ENCODE measurements around the gene FDX2. TPM values are rescaled to one million over a fixed set of nuclear protein-coding genes. Genes with fewer than 3 reads are reported as not detected.

The FDX2 gene
- total and polyA plus RNA-seq, 2 of the 8 experiments (the other 6 are each of a cell fraction or from before 2014, with no cell fraction given): 27.0 to 64.4 TPM

GRCh38 chr19:10277795-10278589, 37.8 kb downstream of the FDX2 start:
- DNase-seq (ENCODE audit: low read depth in 1 of 2, low spot score in 2 of 2) (no peak), FAIRE-seq (no peak)
- H3K4me3 ChIP-seq (ENCODE audit: extremely low read depth in 1 of 4, insufficient read depth in 2 of 4, low read depth in 3 of 4, low read length in 4 of 4): no peak overlapping the region
- CTCF ChIA-PET (ENCODE audit: partially characterized antibody): interaction anchor here (0.9 to 3.8 kb wide), 8 partner anchors 9 to 113 kb away, joined by 3 to 18 read pairs (median 4); partner anchors contain the start of gene ICAM4
- H2BK120ac ChIP-seq (replicated peaks; ENCODE audit: low read depth, low read length): no peak overlapping the region
- H3K79me1 ChIP-seq (ENCODE audit: low read depth, low read length): no peaks in the 10 kb centered on the region; the same call in 1 of the 2 replicates
- no peak overlapping the region for H2AK5ac ChIP-seq (ENCODE audit: low read depth, low read length)
- no peak overlapping the region for H2BK5ac ChIP-seq (ENCODE audit: low read depth, low read length)
- WGBS, 2 experiments (ENCODE audit: extremely low coverage in 1 of 2, insufficient coverage in 1 of 2, insufficient read length in 1 of 2, insufficient replicate concordance in 2 of 2, low coverage in 1 of 2, low lambda C conversion rate in 2 of 2, missing lambda C conversion rate in 1 of 2): 92% methylated on average over 9 of the region's 9 CpGs; no CpG with 5 or more reads in 1 of the 2 experiments
- H3K23me2 ChIP-seq (ENCODE audit: low read depth, low read length): no peaks in the 10 kb centered on the region
- no peak overlapping the region for H2BK15ac ChIP-seq (ENCODE audit: low read length)
- no peaks in the 10 kb centered on the region for H4K20me1 ChIP-seq (replicated peaks in 1 of 2; ENCODE audit: control insufficient read depth in 1 of 2, insufficient read depth in 2 of 2, low read length in 2 of 2)
- POLR2A ChIA-PET (ENCODE audit: partially characterized antibody): interaction anchor here (0.8 to 1.0 kb wide), 2 partner anchors 10 to 11 kb away, joined by 3 read pairs; partner anchors contain the start of gene ICAM5
- H2AFZ ChIP-seq (ENCODE audit: low read length): no peak overlapping the region
- no peaks in the 10 kb centered on the region for H3K4me1 ChIP-seq (replicated peaks in 1 of 4; ENCODE audit: control insufficient read depth in 3 of 4, insufficient read depth in 4 of 4, low read length in 3 of 4)
- no peak overlapping the region for H3K27ac ChIP-seq (ENCODE audit: low read depth, low read length)
- no peaks in the 10 kb centered on the region for H3K27me3 ChIP-seq (replicated peaks in 1 of 4; ENCODE audit: control insufficient read depth in 3 of 4, extremely low read depth in 1 of 4, insufficient read depth in 3 of 4, low read length in 3 of 4)
- no peak overlapping the region for H3K4me2 ChIP-seq (ENCODE audit: insufficient read depth in 1 of 2, low read depth in 2 of 2, low read length in 2 of 2)
- no peak overlapping the region for H3K18ac ChIP-seq (ENCODE audit: extremely low read depth, low read length)
- H3K9ac ChIP-seq (replicated peaks in 1 of 4; ENCODE audit: extremely low read depth in 1 of 4, low read depth in 3 of 4, low read length in 3 of 4): no peak overlapping the region
- no peak overlapping the region for H3K4ac ChIP-seq (replicated peaks; ENCODE audit: insufficient read length, low read depth, low read length)
- H3K14ac ChIP-seq (ENCODE audit: insufficient read length): no peak overlapping the region
- H2BK12ac ChIP-seq (ENCODE audit: low read depth, low read length): no peak overlapping the region
- no peaks in the 10 kb centered on the region for H3K79me2 ChIP-seq (ENCODE audit: control insufficient read depth in 1 of 2, insufficient read depth in 2 of 2, low read length in 2 of 2)
- no peak overlapping the region for H3K56ac ChIP-seq (replicated peaks; ENCODE audit: insufficient read length, low read depth, low read length)
- H2BK20ac ChIP-seq (ENCODE audit: low read length): no peak overlapping the region
- no peak overlapping the region for H3K23ac ChIP-seq (ENCODE audit: insufficient read length)
- H4K8ac ChIP-seq (ENCODE audit: extremely low read depth, insufficient read depth, low read length): no peak overlapping the region
- no peaks in the 10 kb centered on the region for H3K36me3 ChIP-seq (ENCODE audit: control insufficient read depth in 2 of 4, insufficient read depth in 4 of 4, low read length in 3 of 4)
- no peak overlapping the region for H4K5ac ChIP-seq (ENCODE audit: insufficient read length, low read depth, low read length)
- no peak overlapping the region for H4K91ac ChIP-seq (replicated peaks; ENCODE audit: insufficient read length, low read length)
- no peaks in the 10 kb centered on the region for H3K9me3 ChIP-seq (ENCODE audit: insufficient read depth in 2 of 2, low read depth in 1 of 2, low read length in 1 of 2)
- TF ChIP-seq POLR2A (IDR thresholded peaks at IDR 0.05; ENCODE audit: control extremely low read depth in 1 of 2, low read depth in 2 of 2, low read length in 2 of 2) (no peak), TCF12 (IDR thresholded peaks at IDR 0.05; ENCODE audit: low read depth, low read length) (no peak), ATF2 (IDR thresholded peaks at IDR 0.05; ENCODE audit: low read length) (no peak), JUND (IDR thresholded peaks at IDR 0.05; ENCODE audit: low read length) (no peak), CREB1 (IDR thresholded peaks at IDR 0.05) (no peak), EP300 (IDR thresholded peaks at IDR 0.05; ENCODE audit: borderline replicate concordance in 1 of 2, low read depth in 2 of 2, low read length in 2 of 2) (no peak), SP4 (IDR thresholded peaks at IDR 0.05; ENCODE audit: low read length) (no peak), CEBPB (IDR thresholded peaks at IDR 0.05; ENCODE audit: low read depth, low read length) (no peak), BACH1 (IDR thresholded peaks at IDR 0.05; ENCODE audit: low read length) (no peak), CTBP2 (IDR thresholded peaks at IDR 0.05; ENCODE audit: borderline replicate concordance, insufficient read depth, insufficient read length, low read length) (no peak), NANOG (IDR thresholded peaks at IDR 0.05; ENCODE audit: insufficient read depth, low read depth, low read length, poor library complexity, severe bottlenecking) (no peak)
